HG03378 (cell line): ENCODE results near the gene ARNT2.

ENCODE experiments used
- ATAC-seq: cut with Tn5 transposase; IDR thresholded peaks from one replicate; pipeline ENCODE4 v1.9.1; 2021; ENCODE audit warnings: mild to moderate bottlenecking, moderate library complexity; ENCODE audit not compliant: unreplicated experiment

Gene ARNT2

GRCh38 chr15:80549654-80550053 lies 145.5 kb downstream of the ARNT2 start:
- ATAC-seq, result no peak

DNA sequence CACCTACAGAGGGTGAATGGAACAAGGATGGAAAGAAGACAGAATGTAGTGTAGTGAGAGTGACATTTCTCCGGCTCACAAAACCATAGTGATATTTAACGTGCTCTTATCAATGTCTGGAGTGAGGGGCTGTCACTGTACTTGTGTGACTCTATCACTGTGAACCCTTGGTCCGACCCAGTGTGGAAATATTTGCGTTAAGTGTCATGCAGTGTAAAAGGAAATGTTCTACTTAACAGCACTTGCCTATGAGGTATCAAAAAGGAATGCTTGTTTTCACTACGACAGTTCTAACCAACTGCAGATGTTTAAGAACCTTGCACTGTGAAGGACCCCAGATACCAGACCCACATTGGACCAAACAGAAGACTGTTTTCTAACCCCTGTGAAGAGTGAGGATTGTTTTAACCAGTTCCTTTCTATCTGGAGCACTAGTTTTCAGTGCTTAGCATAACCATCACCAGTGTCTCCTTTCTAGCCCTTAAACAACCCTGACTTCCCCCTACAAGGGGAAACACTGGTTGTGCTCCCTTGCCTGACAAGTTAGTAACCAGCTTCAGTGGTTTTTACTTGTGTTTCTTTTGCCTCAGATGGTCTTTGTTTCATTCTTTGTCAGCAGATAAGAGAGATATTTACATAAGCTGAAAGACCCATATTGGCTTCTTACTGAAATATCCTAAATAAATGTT lies 146.2 kb downstream of the ARNT2 start:
- no peak for ATAC-seq

DNA sequence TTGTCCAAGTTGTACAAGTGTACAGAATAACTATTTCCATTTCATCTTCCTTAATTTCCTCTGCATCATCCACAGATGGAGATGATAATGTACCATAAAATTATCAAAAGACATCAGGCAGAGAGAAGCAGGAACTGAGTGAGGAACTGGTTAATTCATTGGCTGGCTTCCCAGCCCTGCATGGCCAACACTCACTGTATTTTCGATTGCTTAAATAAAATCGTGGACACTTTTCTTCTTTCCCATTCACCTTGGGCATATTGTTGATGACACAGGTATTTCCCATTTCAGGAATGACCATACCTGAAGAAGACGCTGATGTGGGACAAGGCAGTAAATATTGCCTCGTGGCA lies 146.7 kb downstream of the ARNT2 start:
- no peak for ATAC-seq

DNA sequence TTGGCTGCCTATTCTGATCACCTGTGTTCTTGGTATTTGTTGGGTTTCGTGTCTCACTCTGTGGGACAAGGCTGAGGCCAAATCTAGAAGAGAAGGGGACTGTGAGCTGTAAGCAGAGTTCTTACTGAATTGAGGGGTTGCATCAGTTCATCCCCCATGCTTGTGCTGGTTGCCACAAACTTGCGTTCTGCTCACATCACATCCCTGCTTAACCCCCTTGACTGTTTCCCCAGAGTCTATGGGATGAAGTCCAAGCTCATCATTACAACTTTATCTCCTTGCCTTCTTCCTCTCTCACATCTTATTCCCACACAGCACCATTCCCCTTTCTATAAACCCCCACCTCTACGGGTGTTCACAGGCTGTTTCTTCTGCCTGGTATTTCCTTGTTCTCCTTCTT lies 147.2 kb downstream of the ARNT2 start:
- ATAC-seq, result no peak

DNA sequence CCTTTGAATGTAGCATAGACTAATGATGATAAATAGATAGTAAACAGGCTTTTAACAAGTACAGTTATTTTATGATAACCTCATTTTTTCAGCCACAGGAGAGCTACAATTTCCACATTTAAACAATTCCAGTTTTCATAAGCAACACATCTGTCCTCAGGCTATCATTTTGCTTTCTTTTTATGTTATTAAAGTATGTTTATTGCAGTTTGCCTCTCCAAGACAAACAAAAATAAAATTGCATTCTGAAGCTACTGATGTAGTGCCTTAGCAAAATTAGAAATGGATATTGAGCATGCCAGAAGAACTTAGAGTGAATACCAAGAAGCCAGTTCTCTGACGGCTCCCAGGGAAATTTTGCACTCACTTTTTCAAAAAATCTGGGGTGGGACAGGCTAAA lies 150.4 kb downstream of the ARNT2 start:
- no peak for ATAC-seq

DNA sequence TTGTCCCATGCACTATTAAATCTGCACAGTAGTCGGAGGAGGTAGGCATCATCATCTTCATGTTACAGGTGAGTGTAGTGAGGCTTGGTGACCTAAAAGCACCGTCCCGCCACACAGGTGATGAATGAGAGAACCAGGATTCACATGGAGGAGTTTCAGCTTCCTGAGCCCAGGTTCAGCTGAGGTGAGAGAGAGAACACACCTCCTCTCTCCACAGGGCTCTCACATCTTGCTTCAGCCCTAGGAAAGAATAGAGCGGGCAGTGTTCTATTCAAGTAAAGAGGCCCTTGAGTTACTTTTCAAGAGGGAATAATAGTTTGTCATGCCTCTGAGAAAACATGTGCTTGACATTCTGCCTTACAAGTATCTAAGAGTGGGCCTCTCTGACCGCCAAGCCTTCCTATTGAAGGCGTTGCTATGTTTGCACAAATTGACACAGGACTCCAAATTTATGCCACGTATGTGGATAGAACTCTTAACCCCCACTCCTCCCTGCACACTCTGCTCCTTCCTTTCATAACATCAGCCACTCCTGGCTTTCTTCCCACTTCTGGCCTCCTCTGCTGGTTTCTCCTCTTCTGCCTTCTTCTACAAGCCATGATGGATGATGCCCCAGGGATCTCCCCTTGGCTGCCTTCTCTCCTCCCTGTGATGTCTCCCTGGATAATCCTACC lies 152.6 kb downstream of the ARNT2 start:
- ATAC-seq, result no peak

DNA sequence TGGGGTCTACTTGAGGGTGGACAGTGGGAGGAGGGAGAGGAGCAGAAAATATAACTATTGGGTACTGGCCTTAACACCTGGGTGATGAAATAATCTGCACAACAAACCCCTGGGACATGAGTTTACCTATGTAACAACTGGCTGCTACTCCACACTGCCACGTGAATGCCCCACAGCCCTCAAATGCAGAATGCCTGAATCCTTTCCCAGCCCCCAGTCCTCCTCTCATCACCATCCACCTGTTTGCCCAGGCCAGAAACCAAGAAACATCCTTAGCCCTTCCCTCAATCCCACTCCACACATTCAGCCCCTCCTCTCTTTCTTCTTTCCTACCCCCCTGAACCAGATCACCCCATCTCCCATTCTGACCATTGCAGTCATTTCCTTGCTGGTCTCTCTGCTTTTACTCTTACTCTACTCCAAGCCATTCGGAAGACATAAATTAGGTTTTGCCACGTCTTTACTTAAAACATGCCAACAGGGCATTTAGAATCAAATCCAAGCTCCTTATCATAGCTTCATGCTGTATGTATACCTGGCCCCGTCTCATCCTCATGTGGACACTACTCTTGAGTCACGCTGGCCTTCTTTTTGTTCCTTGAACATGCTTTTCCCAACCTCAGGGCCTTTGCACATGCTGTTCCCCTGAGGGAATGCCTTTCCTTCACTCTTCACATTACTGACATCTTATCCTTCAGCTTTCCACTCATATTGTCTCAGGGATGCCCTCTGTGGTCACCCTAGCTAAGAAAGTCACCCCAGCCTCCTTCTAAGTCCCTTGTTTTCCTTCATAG lies 153.5 kb downstream of the ARNT2 start:
- ATAC-seq, result no peak

DNA sequence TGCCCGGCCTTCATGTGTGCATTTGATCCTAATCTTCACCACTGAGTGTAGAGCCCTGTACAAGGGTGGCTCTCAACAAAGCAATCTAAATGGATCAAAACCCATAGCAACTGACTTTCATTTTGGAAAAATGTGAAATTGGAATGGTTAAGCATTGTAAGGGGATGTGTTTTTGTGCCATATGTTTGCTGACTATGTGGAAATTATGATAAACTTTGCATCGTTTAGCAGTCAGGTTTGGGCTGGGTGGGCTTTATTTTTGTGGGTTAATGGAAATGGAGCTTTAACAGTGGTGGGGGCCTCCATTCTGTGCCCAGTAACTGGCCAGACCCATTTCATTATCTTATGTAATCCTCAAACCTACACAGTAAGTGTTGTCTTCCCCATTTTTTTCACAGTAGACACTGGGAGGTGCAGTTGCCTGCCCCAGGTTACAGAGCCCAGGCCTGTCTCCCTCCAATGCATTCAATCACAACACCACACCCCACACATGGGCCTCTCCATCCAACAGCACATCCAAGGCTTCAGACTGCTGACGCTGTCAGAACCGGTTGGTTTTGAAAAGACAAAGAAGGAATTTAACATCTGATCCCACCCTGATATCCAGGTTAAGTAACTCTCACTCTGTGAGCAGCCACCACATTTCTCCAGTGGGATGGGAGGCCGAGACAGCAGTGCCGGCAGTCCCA lies 154.6 kb downstream of the ARNT2 start:
- ATAC-seq, result no peak

- no peak for ATAC-seq
Observed at GRCh38 chr15:80559320-80559693, 155.1 kb downstream of the ARNT2 start.

- no peak for ATAC-seq
Observed at GRCh38 chr15:80559761-80560160, 155.6 kb downstream of the ARNT2 start.

DNA sequence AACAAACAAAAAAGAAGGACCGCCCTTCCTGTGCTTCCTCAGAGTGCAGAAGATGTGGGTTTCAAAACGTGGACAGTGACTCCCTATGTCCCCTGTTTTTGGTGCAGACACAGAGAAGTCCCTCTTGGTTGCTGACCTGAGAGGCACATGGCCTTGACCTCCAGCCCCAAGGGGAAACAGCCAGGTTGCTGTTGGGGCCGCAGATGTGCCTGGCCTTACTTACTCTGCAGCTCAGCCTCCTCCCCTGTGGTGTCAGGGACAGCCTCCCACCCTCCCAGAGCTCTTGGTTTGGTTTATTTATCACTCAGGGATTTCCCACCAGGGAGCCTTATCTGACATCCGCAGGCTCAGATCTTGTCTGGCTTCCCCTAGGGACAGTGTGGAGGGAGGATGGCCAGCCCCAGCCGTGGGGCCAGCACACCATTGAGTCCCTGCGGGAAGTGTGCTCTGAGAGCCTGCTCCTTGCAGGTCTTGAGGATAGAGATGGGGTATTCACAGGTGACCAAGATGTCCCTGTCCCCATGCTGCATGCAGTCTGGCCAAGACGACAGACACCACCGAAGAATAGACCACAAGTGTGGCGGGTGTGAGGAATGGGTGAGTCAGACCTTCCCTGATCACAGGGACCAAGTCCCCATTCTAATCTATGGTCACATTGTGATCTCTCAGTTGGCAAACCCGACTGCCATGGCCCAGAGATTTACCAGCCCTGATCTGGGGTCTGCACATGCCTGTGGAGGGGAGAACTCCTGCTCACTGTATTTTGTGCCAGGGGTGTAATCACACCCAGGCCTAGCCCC lies 156.6 kb downstream of the ARNT2 start:
- ATAC-seq, result no peak

DNA sequence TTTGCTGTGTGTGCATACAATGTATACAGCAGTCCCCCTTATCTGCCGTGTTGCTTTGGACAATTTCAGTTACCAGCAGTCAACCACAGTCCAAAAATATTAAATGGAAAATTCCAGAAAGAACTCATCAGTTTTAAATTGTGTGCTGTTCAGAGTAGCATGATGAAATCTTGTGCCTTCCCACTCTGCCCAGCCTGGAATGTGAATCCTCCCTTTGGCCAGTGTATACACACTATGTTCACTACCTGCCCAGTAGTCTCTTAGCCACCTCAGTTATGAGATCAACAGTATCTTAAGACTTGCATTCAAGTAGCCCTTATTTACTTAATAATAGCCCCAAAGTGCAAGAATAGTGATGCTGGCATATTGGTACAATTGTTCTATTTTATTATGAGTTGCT lies 157.3 kb downstream of the ARNT2 start:
- no peak for ATAC-seq

DNA sequence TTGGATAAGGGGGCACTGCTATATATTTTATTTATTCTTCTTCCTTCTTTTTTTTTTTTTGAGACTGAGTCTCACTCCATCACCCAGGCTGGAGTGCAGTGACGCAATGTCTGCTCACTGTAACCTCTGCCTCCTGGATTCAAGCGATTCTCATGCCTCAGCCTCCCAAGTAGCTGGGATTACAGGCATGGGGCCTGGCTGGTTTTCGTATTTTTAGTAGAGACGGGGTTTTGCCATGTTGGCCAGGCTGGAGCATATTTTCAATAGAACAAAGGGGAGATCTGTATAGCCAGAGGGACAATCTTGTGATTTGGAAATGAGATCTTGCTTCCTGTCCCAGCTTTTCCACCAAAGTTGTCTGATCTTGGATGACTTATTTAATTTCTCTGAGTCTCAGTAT lies 157.9 kb downstream of the ARNT2 start:
- ATAC-seq, result no peak

GRCh38 chr15:80562846-80563245 lies 158.7 kb downstream of the ARNT2 start:
- no peak for ATAC-seq

DNA sequence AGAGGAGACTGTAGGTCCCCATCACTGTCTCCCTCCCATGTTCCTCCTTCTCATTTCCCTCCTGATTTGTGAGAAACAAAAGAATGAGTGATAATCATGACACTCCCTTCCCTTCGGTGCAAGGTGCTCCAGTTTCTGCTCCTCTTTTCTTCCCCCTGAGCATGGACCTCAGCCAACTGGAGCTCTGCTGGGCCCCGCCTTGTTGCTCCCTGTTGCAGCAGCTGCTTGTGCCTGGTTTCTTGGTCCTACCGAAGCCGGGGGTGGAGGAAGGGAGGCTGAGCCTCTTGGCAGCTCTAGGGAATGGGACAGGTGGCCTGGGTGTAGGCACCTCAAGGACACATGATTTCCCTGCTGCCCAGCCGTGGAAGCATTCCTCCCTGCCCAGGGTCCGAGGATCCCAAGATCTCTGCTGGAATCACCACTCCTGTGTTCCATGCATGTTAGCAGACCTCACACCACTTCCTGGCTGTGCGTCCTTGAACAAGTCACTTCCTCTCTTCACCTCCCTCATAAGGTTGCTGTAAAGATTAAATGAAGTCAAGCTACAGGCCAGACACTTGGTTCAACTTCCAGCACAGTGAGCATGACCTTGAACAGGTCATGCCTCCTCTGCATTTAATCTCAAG lies 159.3 kb downstream of the ARNT2 start:
- ATAC-seq, result no peak

DNA sequence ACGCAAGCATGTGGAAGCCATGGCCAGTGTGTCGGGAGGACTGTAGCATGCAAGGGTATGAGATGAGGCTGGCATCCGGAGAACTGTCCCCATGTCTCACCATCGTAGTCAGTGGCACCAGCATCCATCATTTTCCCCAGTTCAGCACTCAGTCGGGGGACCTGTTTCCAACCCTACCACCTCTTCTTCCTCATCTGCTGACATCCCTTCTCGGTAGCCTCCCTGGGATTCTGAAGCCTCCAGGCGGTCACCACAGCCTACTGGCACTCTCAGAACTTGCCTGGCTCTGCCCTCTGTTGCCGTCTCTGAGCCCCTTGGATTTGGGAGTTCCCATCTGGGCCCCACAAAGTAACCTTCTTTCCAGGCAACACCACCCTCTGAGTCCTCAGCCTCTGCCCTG lies 159.9 kb downstream of the ARNT2 start:
- no peak for ATAC-seq

- no peak for ATAC-seq
Observed at GRCh38 chr15:80565398-80565797, 161.2 kb downstream of the ARNT2 start.

DNA sequence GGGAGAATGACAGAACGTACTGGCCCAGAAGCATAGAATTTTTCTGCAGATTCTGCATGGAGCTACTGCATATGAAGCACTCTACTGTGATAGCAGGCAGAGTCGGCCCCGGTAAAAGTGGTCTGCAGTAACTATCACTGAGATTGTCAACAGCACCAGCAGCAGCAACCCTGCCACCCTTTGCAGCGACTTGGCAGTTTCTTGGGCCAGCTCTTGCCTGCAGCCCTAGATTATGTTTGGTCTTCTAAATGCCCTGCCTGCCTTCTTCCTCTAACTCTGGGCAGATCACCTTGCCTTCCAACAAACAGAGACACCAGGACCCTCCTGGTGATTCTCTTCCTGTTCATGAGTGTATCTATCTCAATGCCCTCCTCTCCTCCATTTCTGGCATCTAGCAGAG lies 161.8 kb downstream of the ARNT2 start:
- ATAC-seq, result no peak

GRCh38 chr15:80567721-80568157 lies 163.6 kb downstream of the ARNT2 start:
- no peak for ATAC-seq

DNA sequence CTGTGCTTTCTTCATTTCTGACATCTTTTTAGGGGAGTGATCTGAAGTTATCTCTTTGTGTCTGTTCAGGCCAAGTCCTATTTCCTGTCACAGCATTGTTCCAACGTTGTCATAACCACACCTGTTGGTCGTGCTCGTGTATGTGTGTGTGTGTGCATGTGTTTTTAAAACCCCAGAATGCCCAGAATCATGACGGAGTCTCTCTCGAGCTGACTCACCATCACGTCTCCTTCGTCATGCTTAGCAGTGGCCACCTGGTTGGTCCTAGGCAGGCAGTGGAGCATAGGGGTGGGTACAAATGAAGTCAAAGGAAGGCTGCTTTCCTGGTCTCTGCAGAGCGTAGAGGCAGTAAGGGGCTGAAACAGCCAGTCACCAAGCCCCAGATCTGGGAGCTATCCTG lies 164.1 kb downstream of the ARNT2 start:
- no peak for ATAC-seq
